A549 (cell line): Measurements from ENCODE around the gene CDH4. TPM values are rescaled to one million over a fixed set of nuclear protein-coding genes. Genes with fewer than 3 reads are reported as not detected.

Experiments
- ATAC-seq, 2 experiments: fragments of 200-7000 bp in 1 of 2; fragments of >200 bp in 1 of 2; cut with Nextera tagmentation in 1 of 2; cut with Tn5 transposase in 1 of 2; 3 replicates each; pipeline versions ENCODE4 v1.8.0 to v1.9.1; 2018 to 2020; ENCODE audit warnings: mild to moderate bottlenecking in 1 of 2, moderate library complexity in 1 of 2
- CTCF ChIA-PET: fragments of 300-600 bp; sonication (Branson Sonifier 250); formaldehyde crosslinking; extraction: SDS; loops from one replicate; lab custom pipeline; 2021; ENCODE audit warnings: antibody characterized with exemption, inconsistent platforms; lab: Yijun Ruan, JAX
- POLR2A ChIA-PET: fragments of 350-600 bp; formaldehyde crosslinking; extraction: SDS; loops from one replicate; lab custom pipeline; 2021; ENCODE audit warnings: antibody characterized with exemption, inconsistent platforms; lab: Yijun Ruan, JAX
- DNase-seq, 2 experiments: peaks; one replicate each; pipeline versions ENCODE4 v3.0.0 to v3.0.0-alpha.2; 2011 to 2016; ENCODE audit warnings: low read depth in 1 of 2, low spot score in 1 of 2
- FAIRE-seq: peaks from 2 replicates; lab custom pipeline; 2011; peaks lifted over from hg19 to GRCh38; lab: Jason Lieb, UNC
- H3K27ac ChIP-seq, 2 experiments: fragments of >200 bp; sonication (Bioruptor Twin); formaldehyde crosslinking; 3 replicates each; pipeline ENCODE4 v1.5.1; 2016 to 2017
- H3K4me1 ChIP-seq: fragments of >200 bp; sonication (Bioruptor Twin); formaldehyde crosslinking; 3 replicates; pipeline ENCODE4 v1.6.1; 2016
- H3K4me2 ChIP-seq: fragments of >200 bp; sonication (Bioruptor Twin); formaldehyde crosslinking; 3 replicates; pipeline ENCODE4 v1.6.1; 2016
- H3K4me3 ChIP-seq: fragments of >200 bp; sonication (Bioruptor Twin); formaldehyde crosslinking; 3 replicates; pipeline ENCODE4 v1.5.1; 2016
- H3K9me3 ChIP-seq: fragments of >200 bp; sonication (Bioruptor Twin); formaldehyde crosslinking; 3 replicates; pipeline ENCODE4 v1.6.1; 2016
- ATOH8 ChIP-seq: fragments of 250-450 bp; sonication (Bioruptor Pico); IDR thresholded peaks from 2 replicates; pipeline ENCODE4 v1.5.0; 2020; ENCODE audit warnings: low read depth, mild to moderate bottlenecking, moderate library complexity
- BCL3 ChIP-seq: fragments of >200 bp; sonication (Bioruptor Twin); formaldehyde crosslinking; IDR thresholded peaks from 3 replicates; pipeline ENCODE4 v1.6.1; 2016
- CEBPB ChIP-seq, 2 experiments: fragments of >200 bp in 1 of 2; sonication (Bioruptor Twin) in 1 of 2; formaldehyde crosslinking in 1 of 2; IDR thresholded peaks; 2 replicates each; pipeline ENCODE4 v1.6.1; 2012 to 2016
- CHD2 ChIP-seq: fragments of 150-350 bp; IDR thresholded peaks from 2 replicates; pipeline ENCODE4 v1.6.1; 2014; ENCODE audit warnings: low read length; ENCODE audit not compliant: partially characterized antibody
- EHF ChIP-seq: fragments of 250-450 bp; sonication (Bioruptor Pico); IDR thresholded peaks from 2 replicates; pipeline ENCODE4 v1.5.0; 2020; ENCODE audit warnings: mild to moderate bottlenecking
- ELK1 ChIP-seq: fragments of 150-350 bp; IDR thresholded peaks from 2 replicates; pipeline ENCODE4 v1.6.1; 2014; ENCODE audit warnings: low read depth, mild to moderate bottlenecking, low read length
- HES2 ChIP-seq: fragments of >200 bp; sonication (Bioruptor Twin); formaldehyde crosslinking; IDR thresholded peaks from 2 replicates; pipeline ENCODE4 v1.6.1; 2016
- HOXB13 ChIP-seq: fragments of 250-450 bp; sonication (Bioruptor Pico); IDR thresholded peaks from 2 replicates; pipeline ENCODE4 v1.5.0; 2020; ENCODE audit warnings: low read depth, mild to moderate bottlenecking, moderate library complexity
- JUN ChIP-seq, 2 experiments: fragments of >200 bp; sonication (Bioruptor Twin); formaldehyde crosslinking; IDR thresholded peaks; 2 replicates in 1 of 2; 3 replicates in 1 of 2; pipeline ENCODE4 v1.6.1; 2016 to 2017
- KDM5A ChIP-seq: fragments of 200-600 bp; sonication (generic); IDR thresholded peaks from 2 replicates; pipeline ENCODE4 v1.6.1; 2016; ENCODE audit warnings: antibody characterized with exemption, mild to moderate bottlenecking
- NFE2L2 ChIP-seq: fragments of 150-350 bp; conservative IDR thresholded peaks from 2 replicates; pipeline ENCODE4 v1.6.1; 2014; ENCODE audit warnings: low read length
- NR3C1 ChIP-seq: fragments of >200 bp; sonication (Bioruptor Twin); formaldehyde crosslinking; IDR thresholded peaks from 3 replicates; pipeline ENCODE4 v1.6.1; 2017
- POLR2A ChIP-seq: IDR thresholded peaks from 2 replicates; pipeline ENCODE4 v1.6.1; 2012; ENCODE audit warnings: mild to moderate bottlenecking, low read length
- RARB ChIP-seq: fragments of 250-450 bp; sonication (Bioruptor Pico); IDR thresholded peaks from 2 replicates; pipeline ENCODE4 v1.8.0; 2021; ENCODE audit warnings: mild to moderate bottlenecking, moderate library complexity
- RCOR1 ChIP-seq: fragments of 150-350 bp; IDR thresholded peaks from 2 replicates; pipeline ENCODE4 v1.6.1; 2014; ENCODE audit warnings: antibody characterized with exemption, low read length, low read depth
- SREBF2 ChIP-seq: fragments of 450-650 bp; IDR thresholded peaks from 2 replicates; pipeline ENCODE4 v1.6.1; 2014; ENCODE audit warnings: mild to moderate bottlenecking, moderate library complexity
- TP53 ChIP-seq: fragments of 250-450 bp; sonication (Bioruptor Pico); IDR thresholded peaks from 2 replicates; pipeline ENCODE4 v1.5.0; 2021; ENCODE audit warnings: mild to moderate bottlenecking, moderate library complexity
- ZC3H11A ChIP-seq: fragments of 450-650 bp; IDR thresholded peaks from 2 replicates; pipeline ENCODE4 v1.6.1; 2014; ENCODE audit warnings: antibody characterized with exemption, mild to moderate bottlenecking
- ZFP36 ChIP-seq: fragments of 450-650 bp; IDR thresholded peaks from 2 replicates; pipeline ENCODE4 v1.6.1; 2014; ENCODE audit warnings: borderline replicate concordance; ENCODE audit not compliant: partially characterized antibody
- ZNF302 ChIP-seq: fragments of 250-450 bp; sonication (Bioruptor Pico); IDR thresholded peaks from 2 replicates; pipeline ENCODE4 v1.9.0; 2021; ENCODE audit warnings: inconsistent platforms, mild to moderate bottlenecking, moderate library complexity
- ZSCAN20 ChIP-seq: fragments of 250-450 bp; sonication (Bioruptor Pico); IDR thresholded peaks from 2 replicates; pipeline ENCODE4 v1.8.0; 2022; ENCODE audit warnings: mild to moderate bottlenecking, moderate library complexity
- WGBS: methylation state at CpG from one replicate; pipeline ENCODE4 v1.1.6; 2017; ENCODE audit errors: missing lambda C conversion rate; 5-methylcytosine and 5-hydroxymethylcytosine counted together
- polyA plus RNA-seq, 4 experiments: library from polyadenylated mRNA; depleted of rRNA in 3 of 4; stranded (reverse); fragments of >200 nt; fragmentation: RNase III in 1 of 4; extraction: RNeasy Plus Mini Kit Qiagen cat#74134 plus additional on column Dnase treatment in 1 of 4; gene quantifications; 2 replicates in 3 of 4; 3 replicates in 1 of 4; pipeline ENCODE4 v1.2.3, GENCODE V29; 2011 to 2017

Gene CDH4
- polyA plus RNA-seq, 2 of the 4 experiments (the other 2 are of a cell fraction), result 3.4 to 10.3 TPM

GRCh38 chr20:61643656-61644377, 391.8 kb downstream of the CDH4 start:
- POLR2A ChIA-PET, result no interaction called here
- CTCF ChIA-PET, result interaction anchor here (1.3 kb wide), 1 partner anchor 10 kb away, joined by 3 read pairs; no protein-coding TSS in a partner anchor

GRCh38 chr20:61644378-61645076, 392.5 kb downstream of the CDH4 start:
- ATAC-seq (no peak), FAIRE-seq (no peak), DNase-seq (no peak)
- TF ChIP-seq POLR2A, result no peak
- no peak for TF ChIP-seq ZSCAN20 (CRISPR knock-in tag)
- TF ChIP-seq ZNF302 (CRISPR knock-in tag), result no peak
- no peak for TF ChIP-seq ATOH8 (CRISPR knock-in tag)
- no peak for TF ChIP-seq CHD2
- no peak for TF ChIP-seq TP53 (CRISPR knock-in tag)
- CTCF ChIA-PET, result no interaction called here
- no peak overlapping the region for H3K27ac ChIP-seq
- no peak overlapping the region for H3K4me3 ChIP-seq
- H3K4me2 ChIP-seq, result no peak overlapping the region
- H3K4me1 ChIP-seq, result no peaks in the 10 kb centered on the region
- POLR2A ChIA-PET, result no interaction called here
- H3K9me3 ChIP-seq, result no peaks in the 10 kb centered on the region
- WGBS, result 82% methylated on average over 24 of the region's 25 CpGs

More at GRCh38 chr20:61643656-61644377, 391.8 kb downstream of the CDH4 start:
- no peak overlapping the region for H3K4me2 ChIP-seq
- TF ChIP-seq ZC3H11A (no peak), ZFP36 (no peak), NFE2L2 (no peak), ATOH8 (CRISPR knock-in tag) (no peak), TP53 (CRISPR knock-in tag) (no peak), KDM5A (no peak), HOXB13 (no peak), SREBF2 (no peak), CEBPB (IDR thresholded peaks at IDR 0.05) (no peak), HES2 (no peak), NR3C1 (no peak), RARB (CRISPR knock-in tag) (no peak), BCL3 (no peak), RCOR1 (no peak), ELK1 (no peak), EHF (CRISPR knock-in tag) (no peak), POLR2A (no peak), JUN (IDR thresholded peaks at IDR 0.05) (no peak)
- TF ChIP-seq, all 56 proteins: peak for 0
- ATAC-seq, result no peak
- WGBS, result 78% methylated on average over 12 of the region's 12 CpGs
- Histone ChIP-seq H3K4me3 (no peak overlapping the region), H3K4me1 (no peaks in the 10 kb centered on the region), H3K27ac (no peak overlapping the region), H3K9me3 (no peaks in the 10 kb centered on the region)
- DNase-seq, result no peak
- FAIRE-seq, result no peak
